Measurements from ENCODE around the gene AP2B1. TPM values are rescaled to one million over a fixed set of nuclear protein-coding genes. Genes with fewer than 3 reads are reported as not detected.

AP2B1 gene
- total RNA-seq, result 87.7 and 87.8 TPM in 2 replicates

DNA sequence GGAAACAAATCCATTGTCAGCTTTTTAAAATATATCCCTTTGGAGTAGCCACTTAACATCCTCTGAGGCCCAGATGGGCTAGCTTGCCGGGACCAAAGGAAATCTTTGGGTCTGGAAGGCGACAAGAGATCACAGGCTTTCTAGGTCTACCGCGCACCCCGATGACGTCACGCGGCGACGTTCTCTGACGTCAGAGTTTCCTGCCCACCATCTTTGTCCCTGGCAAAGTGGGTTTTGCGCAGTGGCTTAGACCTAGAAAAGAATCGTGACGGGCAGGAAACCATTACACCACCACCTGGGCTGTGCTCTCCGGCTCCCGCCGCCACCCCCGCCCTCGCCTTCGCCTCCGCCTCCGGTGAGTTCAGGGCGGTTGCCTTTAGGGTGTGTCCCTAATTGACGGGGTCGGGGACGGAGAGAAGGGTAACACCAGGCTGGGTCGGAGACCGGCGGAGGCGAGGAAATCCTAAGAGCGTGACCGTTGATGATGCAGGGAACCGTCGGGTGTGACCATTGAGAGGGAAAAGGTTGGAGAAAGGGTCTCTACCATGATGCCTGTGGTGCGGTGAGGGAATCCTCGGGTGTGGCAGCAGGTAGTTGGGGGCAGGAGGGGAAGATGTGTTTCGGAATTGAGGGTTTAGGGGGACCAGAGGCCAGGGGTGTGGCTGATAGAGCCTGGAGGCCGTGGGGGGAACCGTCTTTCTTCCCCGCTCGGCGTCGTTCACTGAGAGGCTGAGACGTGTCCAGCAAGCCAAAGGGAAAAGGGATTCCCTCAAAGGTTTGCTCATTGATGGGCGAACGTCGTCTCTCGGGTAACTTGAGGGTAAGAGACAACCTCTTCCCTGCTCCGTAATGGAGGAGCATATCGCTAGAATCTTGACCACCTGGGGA is at the start of gene AP2B1:
AP2B1 (plus strand) TSS at position 249 of the 888 bp plus-strand sequence. CDS start 6,709 bp downstream, outside the sequence.

GRCh38 chr17:35537601-35538141 is 49.5 kb upstream of the AP2B1 start, which contains the start of gene SLFN12L:
Gene SLFN12L (minus strand): TSS chr17:35537678. CDS start chr17:35522364, 15,314 bp downstream.

DNA sequence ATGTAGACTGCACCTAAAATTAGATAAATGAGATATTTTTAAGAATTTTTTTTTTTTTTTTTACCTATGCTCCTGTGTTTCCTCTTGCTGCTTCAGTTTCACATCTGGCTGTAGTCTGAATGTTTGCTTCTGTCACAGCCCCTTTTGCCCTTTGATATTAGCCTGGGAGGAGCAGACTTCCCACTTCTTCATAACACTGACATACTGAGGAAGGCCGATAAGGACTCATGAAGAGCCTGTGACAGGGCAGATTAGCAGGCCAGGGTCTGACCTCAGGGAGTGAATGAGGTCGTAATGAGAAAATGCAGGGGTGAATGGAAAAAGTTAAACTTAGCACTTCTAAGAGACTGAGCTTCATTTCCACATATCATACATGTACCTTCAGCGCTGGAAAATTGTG is 26.4 kb upstream of the AP2B1 start, which contains the start of gene SLFN14:
SLFN14 (minus strand) TSS at position 117 of the 400 bp plus-strand sequence. CDS start 2,757 bp downstream, outside the sequence.

GRCh38 chr17:35578197-35578928 is 8.8 kb upstream of the AP2B1 start, which contains the start of gene PEX12:
Gene PEX12 (minus strand): TSS chr17:35578571. CDS start chr17:35578021, 550 bp downstream.

DNA sequence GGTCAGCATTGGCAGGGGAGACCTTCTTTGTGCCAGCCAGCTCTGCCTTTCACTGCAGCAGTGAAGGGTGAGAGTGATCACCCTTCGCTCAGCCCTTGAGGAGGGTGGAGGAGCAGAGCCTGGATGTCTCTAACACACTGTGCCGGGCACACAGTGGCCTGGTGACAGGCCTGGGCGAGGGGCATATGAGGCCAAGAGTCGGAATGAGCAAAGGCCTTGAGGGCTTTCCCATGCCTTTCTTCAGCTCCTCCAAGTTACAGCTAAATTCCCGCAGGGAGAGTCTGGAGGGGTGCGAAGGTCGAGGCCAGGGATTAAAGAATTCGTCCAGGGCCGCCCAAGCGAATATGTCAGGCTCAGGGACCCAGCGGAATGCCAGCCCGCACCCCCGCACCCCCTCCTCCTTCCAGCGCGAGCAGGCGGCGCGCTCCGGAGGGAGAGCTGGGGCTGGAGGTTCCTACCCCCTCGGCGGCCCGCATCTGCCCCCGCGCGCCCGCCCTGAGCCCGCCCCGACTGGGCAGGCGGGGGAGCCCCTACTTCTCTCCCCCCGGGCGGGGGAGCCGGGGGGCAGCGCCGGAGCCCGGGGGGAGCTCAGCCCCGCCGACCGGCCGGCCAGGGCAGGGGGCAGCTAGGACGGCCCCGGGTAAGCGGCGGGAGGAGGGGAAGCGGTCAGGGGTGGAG is 144.3 kb downstream of the AP2B1 start, which contains the start of gene RASL10B:
RASL10B (plus strand) TSS at position 401 of the 678 bp plus-strand sequence. CDS start 3,546 bp downstream, outside the sequence.

DNA sequence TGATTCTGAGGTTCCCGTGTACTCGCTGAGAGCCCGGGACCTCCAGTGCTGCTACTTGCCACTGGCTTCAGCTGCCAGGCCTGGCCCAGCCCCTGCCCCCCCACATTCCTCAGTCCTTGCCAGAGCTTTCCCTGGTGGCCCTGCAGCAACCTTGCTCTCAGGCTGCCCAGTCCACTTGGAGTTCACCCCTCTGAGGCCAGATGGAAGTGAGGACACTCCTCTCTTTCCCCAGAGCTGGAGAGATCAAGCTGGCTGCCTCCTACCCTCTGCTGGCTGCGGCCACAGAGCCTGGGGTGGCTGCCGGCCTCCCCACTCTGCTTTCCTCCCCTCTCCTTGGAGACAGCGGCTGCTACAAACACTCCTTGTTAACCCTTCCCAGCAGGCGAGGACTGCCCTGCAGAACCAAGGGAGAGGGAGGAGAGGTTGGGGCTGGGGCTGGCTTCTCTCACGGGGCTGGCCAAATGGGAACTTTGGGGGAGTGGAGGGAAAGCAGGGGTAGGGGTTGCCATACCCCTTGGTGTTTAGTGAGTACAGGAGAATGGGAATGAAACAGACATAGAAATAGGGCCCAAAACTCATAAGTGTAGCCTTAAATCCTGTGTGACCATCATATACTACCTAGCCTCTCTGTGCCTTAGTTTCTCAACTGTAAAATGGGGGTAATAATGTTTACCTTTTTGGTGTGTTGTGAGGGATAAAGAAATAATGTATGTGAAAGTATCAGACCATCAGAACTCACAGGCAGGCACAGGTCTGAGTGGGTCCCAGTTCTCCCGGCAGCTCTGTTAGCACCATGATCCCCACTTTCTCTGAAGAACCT is 166.0 kb downstream of the AP2B1 start, which contains the start of gene GAS2L2:
GAS2L2 (minus strand) TSS at position 295 of the 820 bp plus-strand sequence. CDS start 389 bp downstream, outside the sequence.

GRCh38 chr17:35760587-35760986 is 173.5 kb downstream of the AP2B1 start, which contains the start of gene C17orf50:
Gene C17orf50 (plus strand): TSS chr17:35760887. CDS start chr17:35760942, 55 bp downstream.

Other genes with a start within 250 kb of the AP2B1 start
- 24.4 and 33.9 TPM in 2 replicates for gene SLFN11, start 213.7 kb upstream of the AP2B1 start, total RNA-seq
- gene SLFN12, start 154.8 kb upstream of the AP2B1 start, total RNA-seq, result 27.9 and 43.9 TPM in 2 replicates
- 1.3 and 1.5 TPM in 2 replicates for gene SLFN13, start 138.6 kb upstream of the AP2B1 start, total RNA-seq
- under 0.01 TPM in 1 of 2 replicates, not detected in the other for gene SLFN12L, start 49.6 kb upstream of the AP2B1 start, total RNA-seq
- not detected in 2 replicates for gene SLFN14, start 26.5 kb upstream of the AP2B1 start, total RNA-seq
- 2.3 and 2.9 TPM in 2 replicates for gene PEX12, start 8.8 kb upstream of the AP2B1 start, total RNA-seq
- 0.11 and 0.26 TPM in 2 replicates for gene RASL10B, start 144.3 kb downstream of the AP2B1 start, total RNA-seq
- gene GAS2L2, start 165.9 kb downstream of the AP2B1 start, total RNA-seq, result not detected in 2 replicates
- not detected in 2 replicates for gene C17orf50, start 173.6 kb downstream of the AP2B1 start, total RNA-seq
- 0.33 and 0.60 TPM in 2 replicates for gene MMP28, start 208.3 kb downstream of the AP2B1 start, total RNA-seq
- gene TAF15, start 222.2 kb downstream of the AP2B1 start, total RNA-seq, result 74.9 and 97.3 TPM in 2 replicates